Measurements from ENCODE around the gene MVD.

Gene MVD
- total RNA-seq: 28.3 to 56.1 reads per million in 2 donors

DNA sequence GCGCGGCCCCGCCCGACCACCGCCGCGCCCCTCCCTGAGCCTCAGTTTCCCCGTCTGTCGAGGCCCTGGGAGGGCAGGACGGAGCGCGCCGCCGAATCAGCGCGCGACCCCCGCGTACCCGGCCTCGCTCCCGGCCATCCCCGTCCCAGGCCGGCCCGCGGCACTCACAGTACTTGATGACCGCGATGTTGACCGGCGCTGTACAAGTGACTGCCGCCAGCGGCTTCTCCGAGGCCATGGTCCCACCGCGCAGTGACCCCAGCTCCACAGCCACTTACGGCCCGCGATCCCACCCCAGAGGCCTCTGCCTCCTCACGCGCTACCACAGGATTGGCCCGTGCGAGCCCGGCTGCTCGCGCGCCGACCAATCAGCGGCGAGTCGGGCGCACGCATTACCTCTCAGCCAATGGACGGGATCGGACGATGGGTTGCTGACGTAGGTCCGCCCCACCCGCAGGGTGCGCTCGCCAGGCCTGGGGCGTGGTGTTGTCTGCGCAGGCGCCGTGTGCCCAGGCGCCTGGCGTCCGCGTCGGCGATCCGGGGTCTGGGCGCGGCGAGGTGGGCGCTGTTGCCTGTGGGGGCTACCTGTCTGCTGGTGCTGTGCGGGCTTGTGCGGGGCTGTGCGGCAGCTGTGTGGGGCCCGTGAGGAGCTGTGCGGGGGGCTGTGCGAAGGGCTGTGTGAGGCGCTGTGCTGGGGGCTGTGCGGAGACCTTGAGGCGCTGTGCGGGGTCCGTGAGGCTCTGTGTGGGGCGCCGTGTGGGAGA is at the start of gene MVD:
TSS of gene MVD (minus strand) at position 249 of the 764 bp plus-strand sequence. CDS start at position 238, 11 bp downstream.
- DNase-seq: peak; percentile 91 to 98 (median 94)

GRCh38 chr16:88712362-88712979 is 49.6 kb upstream of the MVD start:
- DNase-seq: no peak

- DNase-seq: no peak
These were observed 49.0 kb upstream of the MVD start for GRCh38 chr16:88711750-88712340.

DNA sequence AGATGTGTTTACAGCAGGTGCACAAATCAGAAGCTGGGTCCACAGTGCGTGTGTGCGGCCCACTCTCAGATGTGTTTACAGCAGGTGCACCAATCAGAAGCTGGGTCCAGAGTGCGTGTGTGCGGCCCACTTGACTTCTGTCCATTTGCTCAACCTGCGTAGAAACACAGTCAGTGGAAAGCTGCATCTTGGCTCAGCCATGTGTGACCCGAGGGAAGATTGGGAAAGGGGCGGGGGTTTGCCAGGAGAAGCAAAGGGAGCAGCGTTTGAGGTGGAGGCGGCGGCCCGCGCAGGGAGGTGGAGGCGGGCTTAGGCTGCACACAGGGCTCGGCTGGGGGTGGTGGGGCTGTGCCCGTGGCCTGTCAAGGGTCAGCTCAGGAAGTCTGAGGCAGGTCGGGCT is 47.7 kb upstream of the MVD start:
- no peak for DNase-seq

DNA sequence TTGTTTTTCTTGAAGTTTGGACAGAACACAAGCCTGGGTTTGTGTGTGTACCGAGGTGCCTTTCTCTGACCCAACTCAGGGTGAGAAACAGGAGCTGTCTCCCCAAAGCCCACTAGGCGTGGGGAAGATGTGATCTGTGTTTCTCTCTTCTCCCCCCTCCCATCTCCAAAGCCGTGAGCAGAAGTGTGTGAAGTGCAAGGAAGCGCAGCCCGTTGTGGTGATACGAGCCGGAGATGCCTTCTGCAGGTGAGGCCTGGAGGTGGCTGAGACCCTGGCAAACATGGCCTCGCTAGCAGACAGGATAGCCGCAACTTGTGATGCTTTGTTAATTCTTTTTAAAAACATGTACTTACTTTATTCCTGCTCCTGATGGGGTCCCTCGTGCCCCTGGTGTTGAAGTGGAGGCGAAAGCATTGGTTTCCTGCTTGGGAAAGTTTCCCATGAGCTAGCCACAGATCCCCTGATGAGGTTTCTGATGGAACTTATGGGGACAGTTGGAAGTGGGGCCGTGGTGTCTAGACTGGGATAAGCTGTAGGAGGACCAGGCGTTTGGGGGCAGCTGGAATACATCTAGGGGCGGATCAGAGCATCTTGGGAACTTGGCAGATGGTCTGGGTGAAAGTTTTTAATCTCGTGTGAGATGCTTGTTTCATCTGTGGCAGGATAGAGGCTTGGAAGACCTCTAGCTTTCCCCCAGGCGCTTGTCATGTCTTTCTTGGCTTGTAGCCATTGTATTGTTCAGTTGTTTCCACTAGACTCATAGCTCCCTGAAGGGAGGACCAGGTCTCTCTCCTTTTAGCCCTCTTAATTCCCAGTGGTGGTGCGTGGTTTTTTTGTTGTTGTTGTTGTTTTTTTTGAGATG is 44.3 kb upstream of the MVD start:
- DNase-seq: no peak

GRCh38 chr16:88706229-88706964 is 43.5 kb upstream of the MVD start, which contains the start of the genes CTU2 and RNF166:
CTU2 (plus strand) TSS chr16:88706503; CDS start chr16:88706531, 28 bp downstream.
RNF166 (minus strand) TSS chr16:88706408; CDS start chr16:88706325, 83 bp downstream.
- peak; percentile 85 to 93 (median 90) for DNase-seq

- DNase-seq: no peak
These were observed 42.9 kb upstream of the MVD start for GRCh38 chr16:88705801-88706228.

- peak in 2 of 5 experiments; percentile 49 to 67 for DNase-seq
These were observed 42.3 kb upstream of the MVD start for GRCh38 chr16:88705076-88705684.

DNA sequence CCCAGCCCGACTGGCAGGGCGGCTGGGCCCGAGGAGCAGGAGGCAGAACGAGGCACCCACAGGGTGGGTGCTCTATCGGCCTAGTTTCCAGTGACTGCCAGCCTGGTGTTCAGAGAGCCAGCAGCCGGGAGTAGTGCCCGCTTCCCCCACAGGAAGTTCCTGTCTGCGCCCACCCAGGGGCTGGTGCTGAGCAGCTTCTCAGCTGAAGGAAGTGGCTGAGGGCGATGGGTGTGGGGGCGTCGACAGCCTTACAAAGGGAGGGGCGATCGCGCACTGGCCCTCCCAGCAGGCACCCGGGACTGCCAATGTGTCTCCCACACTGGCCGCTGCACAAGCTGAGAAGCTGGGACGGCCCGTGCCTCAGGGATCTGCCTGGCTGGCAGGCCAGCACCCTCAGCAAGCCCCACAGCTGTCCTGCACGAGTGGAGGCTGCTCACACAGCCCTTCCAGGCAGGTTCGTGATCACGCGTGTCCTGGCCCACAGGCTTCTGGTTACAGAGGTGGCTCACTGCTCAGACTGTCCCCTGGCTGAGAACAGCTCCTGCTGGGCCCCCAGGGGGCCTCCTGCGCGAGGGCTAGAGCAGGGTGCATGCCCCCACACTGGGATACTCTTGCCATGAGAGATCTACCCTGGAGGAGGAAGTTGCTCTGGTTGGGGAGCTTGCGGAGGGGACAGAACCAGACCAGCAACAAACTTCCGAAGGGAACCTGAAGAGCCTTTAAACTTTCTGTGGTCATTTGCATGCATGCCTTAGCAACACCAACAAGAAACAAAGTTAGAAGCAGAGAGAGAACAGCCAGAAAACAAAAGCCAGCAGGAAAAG is 40.8 kb upstream of the MVD start:
- DNase-seq: peak; percentile 36 to 90 (median 53)

GRCh38 chr16:88702371-88703210 is 39.7 kb upstream of the MVD start:
- DNase-seq: peak in 1 of 5 experiments; percentile 31

DNA sequence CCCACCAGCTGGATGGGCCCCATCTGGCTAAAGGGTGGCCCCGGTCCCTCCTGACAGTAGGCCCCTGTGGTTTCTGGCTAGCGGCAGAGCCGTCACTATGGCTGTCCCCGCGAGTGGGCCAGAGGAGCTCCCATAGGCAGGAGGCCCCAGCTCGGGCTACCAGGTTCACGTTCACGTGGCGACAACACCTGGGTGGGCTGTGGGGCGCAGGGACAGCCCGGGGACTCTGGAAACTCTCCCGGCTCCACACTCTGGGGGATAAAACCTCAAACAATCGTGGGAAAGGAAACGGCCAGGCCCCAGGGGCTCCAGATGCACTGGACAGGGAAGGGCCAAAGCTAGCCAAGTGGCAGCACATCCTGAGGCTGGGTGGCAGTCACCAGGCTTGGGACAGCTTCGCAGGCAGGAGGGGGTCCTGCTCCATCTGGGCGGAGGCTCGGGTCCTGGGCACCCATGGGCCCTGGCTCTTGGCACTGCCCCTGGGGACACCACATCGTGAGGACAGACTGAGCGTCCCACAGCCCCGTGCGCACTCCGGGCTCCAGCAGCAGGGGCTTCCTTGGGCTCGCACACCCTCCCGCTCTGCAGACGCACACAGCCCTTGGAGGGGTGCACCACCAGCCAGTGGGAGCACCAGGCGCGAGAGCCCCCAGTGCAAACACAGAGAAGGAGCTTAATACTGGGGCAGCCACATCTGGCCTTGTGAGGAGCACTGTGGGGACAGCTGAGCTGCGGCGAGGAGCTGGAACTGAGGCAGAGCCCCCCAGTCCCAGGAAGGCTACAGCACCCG is 38.9 kb upstream of the MVD start:
- peak in 1 of 5 experiments; percentile 33 for DNase-seq

DNA sequence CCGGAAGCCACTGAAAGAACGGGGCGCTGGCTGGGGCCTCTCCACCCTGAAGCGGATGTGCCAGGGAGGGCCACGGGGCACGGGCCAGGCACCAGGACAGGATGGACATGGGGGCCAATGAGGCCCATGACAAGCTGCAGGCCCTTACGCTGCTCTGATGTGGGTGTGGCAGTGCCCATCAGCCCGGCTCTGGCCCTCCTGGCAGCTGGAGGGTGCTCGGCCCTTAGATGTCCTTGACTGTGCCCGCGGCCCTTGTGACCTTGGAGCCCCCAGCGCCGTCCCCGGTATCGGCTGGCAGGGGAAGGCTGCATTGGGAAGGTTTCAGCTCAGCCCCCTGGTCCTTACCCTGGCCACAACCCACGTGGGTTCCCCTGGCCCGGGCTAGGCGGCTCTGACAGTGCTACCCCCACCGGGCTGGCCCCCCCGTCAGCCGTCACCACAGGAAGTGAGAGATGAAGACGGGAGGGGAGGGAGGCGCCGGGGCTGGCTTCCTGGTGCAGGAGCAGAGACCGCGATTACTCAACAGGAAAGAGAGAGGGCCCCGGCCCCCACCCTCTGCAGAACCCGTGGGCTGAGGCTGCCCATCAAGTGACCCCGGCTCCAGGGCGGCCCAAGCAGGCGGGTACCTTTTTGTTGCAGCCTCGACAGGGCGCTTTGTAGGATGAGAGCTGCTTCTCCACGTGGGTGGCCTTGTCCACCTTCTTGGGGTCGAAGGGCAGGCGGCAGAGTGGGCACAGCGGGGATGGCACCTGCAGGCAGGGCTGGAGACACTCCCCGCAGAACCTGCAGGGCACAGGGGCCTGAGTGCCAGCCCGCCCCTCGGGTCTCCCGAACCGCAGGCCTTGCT is 38.0 kb upstream of the MVD start:
- peak; percentile 84 to 98 (median 94) for DNase-seq

- no peak for DNase-seq
These were observed 37.4 kb upstream of the MVD start for GRCh38 chr16:88700322-88700635.

GRCh38 chr16:88699180-88699579 is 36.3 kb upstream of the MVD start:
- no peak for DNase-seq

DNA sequence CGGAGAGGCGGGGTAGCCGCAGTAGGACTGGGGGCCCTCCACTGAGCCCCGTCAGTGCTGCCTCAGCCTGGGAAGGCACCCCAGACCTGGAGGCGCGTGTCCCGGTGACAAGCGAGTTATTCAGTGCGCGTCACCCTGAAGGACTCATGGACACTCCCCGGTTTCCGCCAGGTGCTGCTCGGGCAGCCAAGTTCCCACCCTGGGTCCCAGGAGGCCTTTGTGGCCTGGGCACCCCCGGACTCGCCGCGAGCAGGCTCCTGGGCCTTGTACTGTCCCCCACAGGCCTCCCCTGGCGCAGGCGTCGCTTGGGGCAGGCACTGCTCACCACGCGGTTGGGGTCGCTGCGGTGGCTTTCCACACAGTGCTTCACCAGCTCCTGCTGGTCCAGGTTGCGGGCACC is 35.8 kb upstream of the MVD start:
- DNase-seq: no peak

DNA sequence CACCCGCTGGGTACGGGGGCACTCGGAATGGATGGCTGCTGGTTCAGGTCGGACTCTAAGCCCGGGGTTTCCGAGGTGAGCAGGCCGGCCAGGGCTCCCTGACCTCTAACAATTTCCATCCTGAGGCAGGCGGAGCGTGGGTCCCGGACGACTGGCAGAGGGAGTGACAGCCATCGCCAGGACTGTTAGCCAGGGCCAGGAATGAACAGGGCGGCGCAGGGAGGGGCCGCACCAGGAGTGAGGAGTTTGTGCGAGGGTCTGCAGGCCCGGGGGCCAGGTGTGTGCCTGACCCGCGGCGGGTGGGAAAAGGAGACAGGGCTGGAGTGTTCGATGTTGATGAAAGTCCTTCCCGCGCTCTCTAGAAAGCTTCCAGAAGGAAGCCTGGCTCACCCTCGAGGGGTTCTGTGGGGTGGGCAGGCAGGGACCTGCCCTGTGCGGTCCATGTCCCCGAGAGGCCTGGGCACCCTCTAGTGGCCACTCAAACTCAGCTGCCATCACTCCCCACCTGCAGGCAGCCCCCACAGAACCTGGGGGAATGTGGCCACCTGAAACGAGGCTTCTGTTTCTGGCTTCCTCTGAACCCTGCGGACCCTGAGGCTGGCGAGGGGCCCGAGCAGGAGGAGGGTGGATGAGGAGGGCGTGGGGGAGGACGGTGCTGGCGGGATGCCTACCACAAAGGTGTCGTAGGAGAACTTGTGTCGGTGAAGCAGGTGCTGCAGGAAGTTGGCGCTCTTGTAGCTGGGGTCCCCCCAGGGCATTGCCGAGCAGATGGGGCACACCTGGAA is 35.1 kb upstream of the MVD start:
- no peak for DNase-seq

Data from T-helper 2 cell (primary cell).